ENCODE measurements around the gene DNAH2.

DNAH2 gene

DNA sequence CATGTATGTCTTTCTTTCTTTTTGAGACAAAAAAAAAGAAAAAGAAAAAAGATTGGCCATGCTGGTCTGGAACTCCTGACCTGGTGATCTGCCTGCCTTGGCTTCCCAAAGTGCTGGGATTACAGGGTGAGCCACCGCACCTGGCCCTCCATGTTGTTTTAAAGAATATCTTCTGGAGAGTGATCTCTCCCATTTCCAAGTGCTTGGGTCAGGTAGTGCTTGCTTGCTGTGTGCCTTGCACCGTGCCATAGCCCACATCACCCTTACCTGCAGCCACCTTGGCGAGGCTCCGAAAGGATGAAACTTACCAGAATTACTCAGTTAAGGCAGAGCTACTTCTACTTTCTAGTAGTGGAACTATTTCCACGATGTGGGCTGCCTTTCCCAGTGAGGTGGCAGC is 97.4 kb downstream of the DNAH2 start:
- Histone ChIP-seq H3K4me2 (ENCODE audit: low read depth, low read length, poor library complexity, severe bottlenecking) (no peak overlapping the region), H3K27ac (ENCODE audit: low read depth, low read length) (no peak overlapping the region), H3K27me3 (ENCODE audit: low read length) (no peaks in the 10 kb centered on the region), H3K9me3 (ENCODE audit: insufficient read depth, low read length) (no peaks in the 10 kb centered on the region), H4K20me1 (ENCODE audit: low read depth, low read length) (no peaks in the 10 kb centered on the region), H3K36me3 (ENCODE audit: low read length) (no peaks in the 10 kb centered on the region), H3K9ac (ENCODE audit: low read length) (no peak overlapping the region), H3K4me3 (ENCODE audit: insufficient read depth, low read length, poor library complexity, severe bottlenecking) (no peak overlapping the region), H3K79me2 (ENCODE audit: insufficient read depth, low read length) (no peaks in the 10 kb centered on the region), H3F3A (ENCODE audit: insufficient read depth) (no peaks in the 10 kb centered on the region), H2AFZ (ENCODE audit: low read depth, low read length, severe bottlenecking) (no peak overlapping the region), H3K9me2 (replicated peaks; ENCODE audit: insufficient read depth, low read length) (no peaks in the 10 kb centered on the region)
- TF ChIP-seq, protein P1, sequence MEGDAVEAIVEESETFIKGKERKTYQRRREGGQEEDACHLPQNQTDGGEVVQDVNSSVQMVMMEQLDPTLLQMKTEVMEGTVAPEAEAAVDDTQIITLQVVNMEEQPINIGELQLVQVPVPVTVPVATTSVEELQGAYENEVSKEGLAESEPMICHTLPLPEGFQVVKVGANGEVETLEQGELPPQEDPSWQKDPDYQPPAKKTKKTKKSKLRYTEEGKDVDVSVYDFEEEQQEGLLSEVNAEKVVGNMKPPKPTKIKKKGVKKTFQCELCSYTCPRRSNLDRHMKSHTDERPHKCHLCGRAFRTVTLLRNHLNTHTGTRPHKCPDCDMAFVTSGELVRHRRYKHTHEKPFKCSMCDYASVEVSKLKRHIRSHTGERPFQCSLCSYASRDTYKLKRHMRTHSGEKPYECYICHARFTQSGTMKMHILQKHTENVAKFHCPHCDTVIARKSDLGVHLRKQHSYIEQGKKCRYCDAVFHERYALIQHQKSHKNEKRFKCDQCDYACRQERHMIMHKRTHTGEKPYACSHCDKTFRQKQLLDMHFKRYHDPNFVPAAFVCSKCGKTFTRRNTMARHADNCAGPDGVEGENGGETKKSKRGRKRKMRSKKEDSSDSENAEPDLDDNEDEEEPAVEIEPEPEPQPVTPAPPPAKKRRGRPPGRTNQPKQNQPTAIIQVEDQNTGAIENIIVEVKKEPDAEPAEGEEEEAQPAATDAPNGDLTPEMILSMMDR (IDR thresholded peaks at IDR 0.05; ENCODE audit: insufficient read depth, low read length, poor library complexity, severe bottlenecking) = no peak
- no peak for TF ChIP-seq EZH2phosphoT487 (conservative IDR thresholded peaks at IDR 0.05; ENCODE audit: low read length)

DNA sequence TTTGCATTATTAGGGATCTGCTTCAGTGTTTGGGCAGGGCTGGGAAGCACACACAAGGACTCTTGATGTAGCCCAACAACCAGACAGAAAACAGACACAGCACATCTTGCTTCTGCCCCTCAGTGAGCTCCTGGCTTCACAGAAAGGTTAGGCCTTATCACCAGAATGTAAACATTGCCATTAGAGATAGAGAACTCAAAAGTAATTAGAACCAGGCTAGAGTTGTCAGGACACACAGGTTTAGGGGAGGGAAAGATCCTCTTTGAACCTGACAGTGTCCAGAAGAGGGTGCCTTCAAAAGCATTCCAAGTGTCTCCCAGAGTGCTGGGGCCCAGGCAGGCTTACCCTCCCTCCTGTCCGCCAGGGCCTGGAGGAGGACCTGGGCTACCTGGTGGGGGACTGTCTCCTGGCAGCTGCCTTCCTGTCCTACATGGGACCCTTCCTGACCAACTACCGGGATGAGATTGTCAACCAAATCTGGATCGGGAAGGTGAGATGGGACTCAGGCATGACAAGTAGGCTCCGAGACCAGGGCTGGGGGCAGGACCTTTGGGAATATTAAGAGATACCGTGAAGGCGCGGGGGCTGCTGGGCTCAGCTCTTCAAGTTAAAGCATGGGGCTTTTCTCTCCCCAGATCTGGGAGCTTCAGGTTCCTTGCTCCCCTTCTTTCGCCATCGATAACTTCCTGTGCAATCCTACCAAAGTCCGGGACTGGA is 99.5 kb downstream of the DNAH2 start:
- Histone ChIP-seq H3K4me2 (ENCODE audit: low read depth, low read length, poor library complexity, severe bottlenecking) (no peak overlapping the region), H3K27ac (ENCODE audit: low read depth, low read length) (no peak overlapping the region), H3K36me3 (ENCODE audit: low read length) (no peaks in the 10 kb centered on the region), H4K20me1 (ENCODE audit: low read depth, low read length) (no peaks in the 10 kb centered on the region), H3K4me3 (ENCODE audit: insufficient read depth, low read length, poor library complexity, severe bottlenecking) (no peak overlapping the region), H3K27me3 (ENCODE audit: low read length) (no peaks in the 10 kb centered on the region), H2AFZ (ENCODE audit: low read depth, low read length, severe bottlenecking) (no peak overlapping the region), H3K9me3 (ENCODE audit: insufficient read depth, low read length) (no peaks in the 10 kb centered on the region), H3K9ac (ENCODE audit: low read length) (no peak overlapping the region), H3F3A (ENCODE audit: insufficient read depth) (no peaks in the 10 kb centered on the region), H3K79me2 (ENCODE audit: insufficient read depth, low read length) (no peaks in the 10 kb centered on the region), H3K9me2 (replicated peaks; ENCODE audit: insufficient read depth, low read length) (no peaks in the 10 kb centered on the region)
- TF ChIP-seq, protein P1 (IDR thresholded peaks at IDR 0.05; ENCODE audit: insufficient read depth, low read length, poor library complexity, severe bottlenecking) = no peak
- no peak for TF ChIP-seq EZH2phosphoT487 (conservative IDR thresholded peaks at IDR 0.05; ENCODE audit: low read length)

- H3K9ac ChIP-seq (ENCODE audit: low read length) = no peak overlapping the region
- TF ChIP-seq EZH2phosphoT487 (conservative IDR thresholded peaks at IDR 0.05; ENCODE audit: low read length) = no peak
- TF ChIP-seq, protein P1 (IDR thresholded peaks at IDR 0.05; ENCODE audit: insufficient read depth, low read length, poor library complexity, severe bottlenecking) = no peak
- H3K79me2 ChIP-seq (ENCODE audit: insufficient read depth, low read length) = no peaks in the 10 kb centered on the region
- H3K9me3 ChIP-seq (ENCODE audit: insufficient read depth, low read length) = no peaks in the 10 kb centered on the region
- no peaks in the 10 kb centered on the region for H3K9me2 ChIP-seq (replicated peaks; ENCODE audit: insufficient read depth, low read length)
- H4K20me1 ChIP-seq (ENCODE audit: low read depth, low read length) = no peaks in the 10 kb centered on the region
- no peaks in the 10 kb centered on the region for H3K27me3 ChIP-seq (ENCODE audit: low read length)
- no peak overlapping the region for H2AFZ ChIP-seq (ENCODE audit: low read depth, low read length, severe bottlenecking)
- H3K4me3 ChIP-seq (ENCODE audit: insufficient read depth, low read length, poor library complexity, severe bottlenecking) = no peak overlapping the region
- no peak overlapping the region for H3K27ac ChIP-seq (ENCODE audit: low read depth, low read length)
- no peaks in the 10 kb centered on the region for H3F3A ChIP-seq (ENCODE audit: insufficient read depth)
- no peak overlapping the region for H3K4me2 ChIP-seq (ENCODE audit: low read depth, low read length, poor library complexity, severe bottlenecking)
- H3K36me3 ChIP-seq (ENCODE audit: low read length) = no peaks in the 10 kb centered on the region
Measured at GRCh38 chr17:7817643-7817964, 100.1 kb downstream of the DNAH2 start.

All from SU-DHL-6 (cell line).